Pancreas (tissue), 10 donors: Measurements from ENCODE around the gene TCF4. TPM values are rescaled to one million over a fixed set of nuclear protein-coding genes. Genes with fewer than 3 reads are reported as not detected.

Source experiments
- ATAC-seq, 4 donors: fragments of 200-7000 bp; cut with Tn5 transposase; one replicate each; pipeline versions ENCODE4 v1.8.0 to v1.9.1; 2020; ENCODE audit warnings: mild to moderate bottlenecking in 4 of 4, moderate library complexity in 4 of 4
- DNase-seq, 6 donors: peaks; one replicate each; pipeline ENCODE4 v3.0.0-alpha.2; 2020
- FAIRE-seq: peaks from 2 replicates; lab custom pipeline; 2012; peaks lifted over from hg19 to GRCh38; lab: Jason Lieb, UNC
- H3K27ac ChIP-seq, 4 donors: fragments of 200-600 bp; sonication (generic); 1 replicate in 3 of 4; 2 replicates in 1 of 4; pipeline versions ENCODE4 v1.5.0 to v1.8.0; 2020
- H3K27me3 ChIP-seq, 4 donors: fragments of 200-600 bp; one replicate each; pipeline ENCODE4 v1.8.0; 2021
- H3K36me3 ChIP-seq, 3 donors: fragments of 200-600 bp; sonication (generic) in 1 of 3; one replicate each; pipeline versions ENCODE4 v1.5.0 to v1.8.0; 2020 to 2021
- H3K4me1 ChIP-seq, 3 donors: fragments of 200-600 bp; one replicate each; pipeline ENCODE4 v1.8.0; 2021
- H3K4me3 ChIP-seq, 4 donors: fragments of 200-600 bp; sonication (generic) in 2 of 4; one replicate each; pipeline versions ENCODE4 v1.5.0 to v1.8.0; 2020 to 2021
- H3K9me3 ChIP-seq, 4 donors: fragments of 200-600 bp; one replicate each; pipeline ENCODE4 v1.8.0; 2021
- CTCF ChIP-seq, 4 donors: fragments of 200-600 bp; sonication (generic) in 3 of 4; IDR thresholded peaks; one replicate each; pipeline versions ENCODE4 v1.5.0 to v1.8.0; 2021; ENCODE audit warnings: antibody characterized with exemption in 4 of 4
- WGBS, 2 donors: extraction: QIAGEN DNeasy Blood & Tissue Kit; methylation state at CpG; one replicate each; pipeline ENCODE4 v1.1.7; 2013; 5-methylcytosine and 5-hydroxymethylcytosine counted together
- intact Hi-C, 3 donors: fragments of 100-400 bp; cut with DNase I; formaldehyde crosslinking; loops; one replicate each; pipeline versions ENCODE4 v1.11.1 to v1.14.2; 2022
- polyA plus RNA-seq, 2 donors: library from polyadenylated mRNA; stranded (reverse); fragments of 200-250 nt; gene quantifications; one replicate each; pipeline ENCODE4 v1.2.3, GENCODE V29; 2013
- total RNA-seq, 6 donors: library from RNA; stranded (reverse); fragmentation: NEBNext Ultra II Directional in 4 of 6; extraction: Animal tissue kit (Norgen Biotek cat#: 25700) in 4 of 6; gene quantifications; one replicate each; pipeline versions ENCODE4 v1.2.1 to v1.2.4, GENCODE V29; 2021 to 2023
- donor health status: healthy with polysubstance abuse.
- donor health status: DM: no; HTN: no; CAD: no; lungs with moderate emphysema.
- donor health status: DM: no; HTN: no; CAD: no.
- donor health status: control.
- donor health status: control.
- donor health status: Bipolar disorder and iron deficiency.
- donor health status: DM: yes; HTN: yes; CAD: no.
- donor health status: DM: no; HTN: no; CAD: no.
- donor health status: DM: no; HTN: no; CAD: no.
- donor health status: DM: yes; HTN: yes; CAD: no.

TCF4 gene
- total and polyA plus RNA-seq, 8 donors, result 4.4 to 27.9 (median 10.5) TPM

GRCh38 chr18:55361492-55362250 is 226.3 kb downstream of the TCF4 start:
- FAIRE-seq (no peak), ATAC-seq (no peak), DNase-seq (no peak)
- no peak for TF ChIP-seq CTCF (IDR thresholded peaks at IDR 0.05)
- Histone ChIP-seq H3K4me1 (no peaks in the 10 kb centered on the region), H3K4me3 (no peak overlapping the region), H3K36me3 (no peaks in the 10 kb centered on the region), H3K27ac (no peak overlapping the region), H3K9me3 (no peaks in the 10 kb centered on the region), H3K27me3 (no peaks in the 10 kb centered on the region)
- intact Hi-C loops, result no loop called here
- WGBS, 2 donors, result 83 to 86% methylated on average over 3 of the region's 3 CpGs

GRCh38 chr18:55360061-55360460 is 227.9 kb downstream of the TCF4 start:
- no peaks in the 10 kb centered on the region for H3K9me3 ChIP-seq
- H3K36me3 ChIP-seq, result no peaks in the 10 kb centered on the region
- 90 to 98% methylated on average over 1 of the region's 1 CpG for WGBS, 2 donors
- intact Hi-C loops, result no loop called here
- FAIRE-seq (no peak), ATAC-seq (no peak), DNase-seq (no peak)
- TF ChIP-seq CTCF (IDR thresholded peaks at IDR 0.05), result no peak
- no peak overlapping the region for H3K4me3 ChIP-seq
- H3K27ac ChIP-seq, result no peak overlapping the region
- H3K27me3 ChIP-seq, result no peaks in the 10 kb centered on the region
- H3K4me1 ChIP-seq, result no peaks in the 10 kb centered on the region

- H3K9me3 ChIP-seq, result no peaks in the 10 kb centered on the region
- H3K36me3 ChIP-seq, result no peaks in the 10 kb centered on the region
- H3K27me3 ChIP-seq, result no peaks in the 10 kb centered on the region
- FAIRE-seq (no peak), DNase-seq (no peak), ATAC-seq (no peak)
- H3K27ac ChIP-seq, result no peak overlapping the region
- 96 to 98% methylated on average over 3 of the region's 3 CpGs for WGBS, 2 donors
- TF ChIP-seq CTCF (IDR thresholded peaks at IDR 0.05), result no peak
- intact Hi-C loops, result no loop called here
- no peak overlapping the region for H3K4me3 ChIP-seq
- H3K4me1 ChIP-seq, result no peaks in the 10 kb centered on the region
These were observed 231.2 kb downstream of the TCF4 start for GRCh38 chr18:55356815-55357214.

- WGBS, 2 donors, result 86% methylated on average over 4 of the region's 4 CpGs
- DNase-seq (no peak), FAIRE-seq (no peak), ATAC-seq (no peak)
- no peak for TF ChIP-seq CTCF (IDR thresholded peaks at IDR 0.05)
- Histone ChIP-seq H3K4me1 (no peaks in the 10 kb centered on the region), H3K4me3 (no peak overlapping the region), H3K9me3 (no peaks in the 10 kb centered on the region), H3K27me3 (no peaks in the 10 kb centered on the region), H3K36me3 (no peaks in the 10 kb centered on the region), H3K27ac (no peak overlapping the region)
- intact Hi-C loops, result no loop called here
These were observed 232.8 kb downstream of the TCF4 start for GRCh38 chr18:55355223-55355622.

- no peak for ATAC-seq
- no peak for TF ChIP-seq CTCF (IDR thresholded peaks at IDR 0.05)
- no peak for DNase-seq
- Histone ChIP-seq H3K4me3 (no peak overlapping the region), H3K9me3 (no peaks in the 10 kb centered on the region), H3K27ac (no peak overlapping the region), H3K27me3 (no peaks in the 10 kb centered on the region), H3K36me3 (no peaks in the 10 kb centered on the region), H3K4me1 (no peaks in the 10 kb centered on the region)
- FAIRE-seq, result no peak
- 90 to 91% methylated on average over 4 of the region's 4 CpGs for WGBS, 2 donors
- intact Hi-C loops, result no loop called here
These were observed 233.2 kb downstream of the TCF4 start for GRCh38 chr18:55354795-55355194.
